Measurements from ENCODE around the gene NR1H2. TPM values are rescaled to one million over a fixed set of nuclear protein-coding genes. Genes with fewer than 3 reads are reported as not detected.

The NR1H2 gene
- total and polyA plus RNA-seq, 2 experiments from 2014 or later, result 32.9 to 70.2 TPM

GRCh38 chr19:50333235-50333736, 43.0 kb upstream of the NR1H2 start:
- H3K27ac ChIP-seq (ENCODE audit: low read depth), result peak overlapping the region; percentile 100
- ATAC-seq (no peak), DNase-seq (ENCODE audit: low spot score) (peak; percentile 96)

GRCh38 chr19:50333737-50334617, 42.3 kb upstream of the NR1H2 start:
- no peak for TF ChIP-seq ZNF331 (CRISPR knock-in tag; IDR thresholded peaks at IDR 0.05; ENCODE audit: low read depth)
- TF ChIP-seq POLR2AphosphoS5 (IDR thresholded peaks at IDR 0.05; ENCODE audit: low read depth), result peak; percentile 97
- TF ChIP-seq ZNF114 (CRISPR knock-in tag; IDR thresholded peaks at IDR 0.05), result no peak
- peak overlapping the region; percentile 86 for H2AFZ ChIP-seq
- peaks cover 94% of the 10 kb centered on the region for H3K9me3 Mint-ChIP-seq

More at GRCh38 chr19:50333235-50333736, 43.0 kb upstream of the NR1H2 start:
- TF ChIP-seq ETS1 (IDR thresholded peaks at IDR 0.05), result peak; percentile 97
- no peak for TF ChIP-seq NANOG (IDR thresholded peaks at IDR 0.05; ENCODE audit: borderline replicate concordance)
- Histone ChIP-seq H3K4me2 (peak overlapping the region; percentile 98), H3F3A (replicated peaks; ENCODE audit: low read depth) (peaks cover 21% of the 10 kb centered on the region), H3K9me2 (ENCODE audit: insufficient read depth) (0 out of 2 replicates have a peak, but pooled peaks cover 3% of the 10 kb centered on the region), H3K4me3 (peak overlapping the region; percentile 88), H3K79me2 (replicated peaks; ENCODE audit: insufficient read depth) (peaks cover 4% of the 10 kb centered on the region), H3K27me3 (ENCODE audit: insufficient read depth) (peaks cover 8% of the 10 kb centered on the region), H3K36me3 (ENCODE audit: insufficient read depth) (no peaks in the 10 kb centered on the region), H3K4me1 (ENCODE audit: insufficient read depth) (peaks cover 14% of the 10 kb centered on the region), H2AFZ (peak overlapping the region; percentile 86), H4K20me1 (replicated peaks; ENCODE audit: insufficient read depth) (no peaks in the 10 kb centered on the region; the same call in 1 of the 2 replicates)
- Mint-ChIP-seq H3K36me3 (ENCODE audit: low read depth) (peaks cover 53% of the 10 kb centered on the region), H3K9me3 (peaks cover 89% of the 10 kb centered on the region), H3K27ac (no peak overlapping the region), H3K27me3 (ENCODE audit: insufficient read depth, low read depth, poor library complexity) (peaks cover 8% of the 10 kb centered on the region), H3K4me3 (no peak overlapping the region), H3K4me1 (no peaks in the 10 kb centered on the region)

GRCh38 chr19:50334741-50335421, 41.4 kb upstream of the NR1H2 start:
- Mint-ChIP-seq H3K4me3 (no peak overlapping the region), H3K27ac (no peak overlapping the region), H3K9me3 (peaks cover 94% of the 10 kb centered on the region), H3K27me3 (ENCODE audit: insufficient read depth, low read depth, poor library complexity) (peaks cover 5% of the 10 kb centered on the region), H3K4me1 (no peaks in the 10 kb centered on the region), H3K36me3 (ENCODE audit: low read depth) (peaks cover 49% of the 10 kb centered on the region)
- Histone ChIP-seq H3K4me2 (no peak overlapping the region), H3K36me3 (ENCODE audit: insufficient read depth) (no peaks in the 10 kb centered on the region), H3K79me2 (replicated peaks; ENCODE audit: insufficient read depth) (peaks cover 4% of the 10 kb centered on the region), H3K27me3 (ENCODE audit: insufficient read depth) (peaks cover 5% of the 10 kb centered on the region; the same call in 1 of the 2 replicates), H3K4me1 (ENCODE audit: insufficient read depth) (peaks cover 11% of the 10 kb centered on the region), H3K27ac (ENCODE audit: low read depth) (no peak overlapping the region), H3K4me3 (no peak overlapping the region), H3K9me2 (ENCODE audit: insufficient read depth) (0 out of 2 replicates have a peak, but pooled peaks cover 3% of the 10 kb centered on the region), H3F3A (replicated peaks; ENCODE audit: low read depth) (peaks cover 17% of the 10 kb centered on the region), H2AFZ (no peak overlapping the region), H4K20me1 (replicated peaks; ENCODE audit: insufficient read depth) (no peaks in the 10 kb centered on the region; the same call in 1 of the 2 replicates)
- ATAC-seq (no peak), DNase-seq (ENCODE audit: low spot score) (no peak)
- TF ChIP-seq ZNF331 (CRISPR knock-in tag; IDR thresholded peaks at IDR 0.05; ENCODE audit: low read depth) (no peak), CTCF (conservative IDR thresholded peaks at IDR 0.05; ENCODE audit: low read depth in 2 of 2) (no peak), CREB1 (CRISPR knock-in tag; IDR thresholded peaks at IDR 0.05; ENCODE audit: low read depth) (no peak), NANOG (IDR thresholded peaks at IDR 0.05; ENCODE audit: borderline replicate concordance) (no peak), ZNF114 (CRISPR knock-in tag; IDR thresholded peaks at IDR 0.05) (no peak), STAT1 (IDR thresholded peaks at IDR 0.05; ENCODE audit: unreplicated experiment) (no peak), EZH2 (IDR thresholded peaks at IDR 0.05; ENCODE audit: low read depth, unreplicated experiment) (no peak), EZH2phosphoT487 (IDR thresholded peaks at IDR 0.05; ENCODE audit: unreplicated experiment) (no peak)

More at GRCh38 chr19:50333737-50334617, 42.3 kb upstream of the NR1H2 start:
- peaks cover 21% of the 10 kb centered on the region for H3F3A ChIP-seq (replicated peaks; ENCODE audit: low read depth)
- H3K4me2 ChIP-seq, result peak overlapping the region; percentile 98
- Mint-ChIP-seq H3K36me3 (ENCODE audit: low read depth) (peaks cover 53% of the 10 kb centered on the region), H3K27ac (no peak overlapping the region), H3K27me3 (ENCODE audit: insufficient read depth, low read depth, poor library complexity) (peaks cover 10% of the 10 kb centered on the region), H3K4me3 (no peak overlapping the region), H3K4me1 (no peaks in the 10 kb centered on the region)
- H3K36me3 ChIP-seq (ENCODE audit: insufficient read depth), result no peaks in the 10 kb centered on the region
- H3K27ac ChIP-seq (ENCODE audit: low read depth), result peak overlapping the region; percentile 100
- ATAC-seq (no peak), DNase-seq (ENCODE audit: low spot score) (peak; percentile 50)
- no peaks in the 10 kb centered on the region; the same call in 1 of the 2 replicates for H4K20me1 ChIP-seq (replicated peaks; ENCODE audit: insufficient read depth)
- 0 out of 2 replicates have a peak, but pooled peaks cover 3% of the 10 kb centered on the region for H3K9me2 ChIP-seq (ENCODE audit: insufficient read depth)
- H3K4me1 ChIP-seq (ENCODE audit: insufficient read depth), result peaks cover 14% of the 10 kb centered on the region
- peaks cover 4% of the 10 kb centered on the region for H3K79me2 ChIP-seq (replicated peaks; ENCODE audit: insufficient read depth)
- H3K4me3 ChIP-seq, result peak overlapping the region; percentile 88
- H3K27me3 ChIP-seq (ENCODE audit: insufficient read depth), result peaks cover 5% of the 10 kb centered on the region; the same call in 1 of the 2 replicates

Measured in GM23338 (cell line).